ENCODE results near the gene BCO2.
"Not testable (repeated sequence)": the region's sequence is repeated elsewhere in the genome, so short reads cannot be mapped to it uniquely, and the experiment has no call there.

BCO2 gene

GRCh38 chr11:112172362-112172994 is 2.8 kb upstream of the BCO2 start:
- no peak for DNase-seq

GRCh38 chr11:112173152-112173551 is 2.2 kb upstream of the BCO2 start:
- no peak for DNase-seq

GRCh38 chr11:112175599-112175952 is 264 bp downstream of the BCO2 start:
- DNase-seq: no peak

- DNase-seq: no peak
Measured at GRCh38 chr11:112176077-112176476, 765 bp downstream of the BCO2 start.

GRCh38 chr11:112177589-112177988 is 2.3 kb downstream of the BCO2 start:
- no peak for DNase-seq

GRCh38 chr11:112178428-112178827 is 3.1 kb downstream of the BCO2 start:
- no peak for DNase-seq

GRCh38 chr11:112178936-112179335 is 3.6 kb downstream of the BCO2 start:
- DNase-seq: peak in 1 of 2 experiments; percentile 43

- DNase-seq: peak; percentile 89 to 92
Measured at GRCh38 chr11:112179601-112180000, 4.3 kb downstream of the BCO2 start.

GRCh38 chr11:112182867-112183266 is 7.6 kb downstream of the BCO2 start:
- DNase-seq: no peak

- no peak for DNase-seq
Measured at GRCh38 chr11:112185883-112186282, 10.6 kb downstream of the BCO2 start.

GRCh38 chr11:112186304-112186703 is 11.0 kb downstream of the BCO2 start:
- DNase-seq: no peak

GRCh38 chr11:112195113-112195512 is 19.8 kb downstream of the BCO2 start:
- DNase-seq: not testable (repeated sequence)

- no peak for DNase-seq
Measured at GRCh38 chr11:112195951-112196351, 20.6 kb downstream of the BCO2 start.

GRCh38 chr11:112196519-112197087 is 21.3 kb downstream of the BCO2 start:
- DNase-seq: no peak

- DNase-seq: not testable (repeated sequence)
Measured at GRCh38 chr11:112199101-112199500, 23.8 kb downstream of the BCO2 start.

GRCh38 chr11:112200252-112200651 is 24.9 kb downstream of the BCO2 start:
- DNase-seq: peak; percentile 52 to 59

GRCh38 chr11:112206071-112206470 is 30.8 kb downstream of the BCO2 start:
- DNase-seq: no peak

GRCh38 chr11:112210890-112211289 is 35.6 kb downstream of the BCO2 start:
- no peak for DNase-seq

GRCh38 chr11:112211536-112211935 is 36.2 kb downstream of the BCO2 start:
- peak; percentile 25 to 26 for DNase-seq

- no peak for DNase-seq
Measured at GRCh38 chr11:112212290-112212689, 37.0 kb downstream of the BCO2 start.

GRCh38 chr11:112212710-112213109 is 37.4 kb downstream of the BCO2 start:
- no peak for DNase-seq

- no peak for DNase-seq
Measured at GRCh38 chr11:112213753-112214152, 38.4 kb downstream of the BCO2 start.

- no peak for DNase-seq
Measured at GRCh38 chr11:112215621-112216020, 40.3 kb downstream of the BCO2 start.

GRCh38 chr11:112216561-112217105 is 41.3 kb downstream of the BCO2 start:
- no peak for DNase-seq
